ENCODE results near the gene NCAPG2.

GRCh38 chr7:158746957-158747356 lies 42.4 kb upstream of the NCAPG2 start:
- TF ChIP-seq POLR2A (IDR thresholded peaks at IDR 0.05; ENCODE audit: low read depth, low read length) (no peak), POLR2AphosphoS5 (IDR thresholded peaks at IDR 0.05; ENCODE audit: low read depth, low read length) (no peak), TAF1 (IDR thresholded peaks at IDR 0.05; ENCODE audit: low read depth, low read length) (no peak)

Data from GM12891 (cell line).